ENCODE measurements around the gene NPIPA5.
A peak's percentile ranks its signal among the peaks of the same experiment; 100 is the strongest.
"Not testable (repeated sequence)": the region's sequence is repeated elsewhere in the genome, so short reads cannot be mapped to it uniquely, and the experiment has no call there.

Gene NPIPA5

GRCh38 chr16:15378194-15378593 is at the start of gene NPIPA5:
NPIPA5 (minus strand) TSS chr16:15378294; CDS start chr16:15378294, 0 bp downstream.
- not testable (repeated sequence) for DNase-seq (ENCODE audit: low read depth)

- peak; percentile 33 for DNase-seq (ENCODE audit: low read depth)
Measured at GRCh38 chr16:15427648-15428239, 49.6 kb upstream of the NPIPA5 start.

- DNase-seq (ENCODE audit: low read depth), result no peak
Measured at GRCh38 chr16:15426796-15427195, 48.7 kb upstream of the NPIPA5 start.

- no peak for DNase-seq (ENCODE audit: low read depth)
Measured at GRCh38 chr16:15425861-15426260, 47.8 kb upstream of the NPIPA5 start.

GRCh38 chr16:15422222-15422621 is 44.1 kb upstream of the NPIPA5 start:
- DNase-seq (ENCODE audit: low read depth), result no peak

GRCh38 chr16:15421696-15422095 is 43.6 kb upstream of the NPIPA5 start:
- DNase-seq (ENCODE audit: low read depth), result not testable (repeated sequence)

- no peak for DNase-seq (ENCODE audit: low read depth)
Measured at GRCh38 chr16:15418206-15418605, 40.1 kb upstream of the NPIPA5 start.

- no peak for DNase-seq (ENCODE audit: low read depth)
Measured at GRCh38 chr16:15417197-15417596, 39.1 kb upstream of the NPIPA5 start.

GRCh38 chr16:15415511-15415985 is 37.5 kb upstream of the NPIPA5 start:
- no peak for DNase-seq (ENCODE audit: low read depth)

- not testable (repeated sequence) for DNase-seq (ENCODE audit: low read depth)
Measured at GRCh38 chr16:15409476-15409875, 31.4 kb upstream of the NPIPA5 start.

- DNase-seq (ENCODE audit: low read depth), result not testable (repeated sequence)
Measured at GRCh38 chr16:15407756-15408155, 29.7 kb upstream of the NPIPA5 start.

GRCh38 chr16:15404792-15405191 is 26.7 kb upstream of the NPIPA5 start:
- DNase-seq (ENCODE audit: low read depth), result no peak

GRCh38 chr16:15404091-15404490 is 26.0 kb upstream of the NPIPA5 start:
- DNase-seq (ENCODE audit: low read depth), result not testable (repeated sequence)

- DNase-seq (ENCODE audit: low read depth), result no peak
Measured at GRCh38 chr16:15403392-15403995, 25.4 kb upstream of the NPIPA5 start.

GRCh38 chr16:15401972-15402371 is 23.9 kb upstream of the NPIPA5 start:
- no peak for DNase-seq (ENCODE audit: low read depth)

GRCh38 chr16:15400314-15400713 is 22.2 kb upstream of the NPIPA5 start:
- not testable (repeated sequence) for DNase-seq (ENCODE audit: low read depth)

- DNase-seq (ENCODE audit: low read depth), result no peak
Measured at GRCh38 chr16:15399317-15399716, 21.2 kb upstream of the NPIPA5 start.

GRCh38 chr16:15398618-15399316 is 20.7 kb upstream of the NPIPA5 start:
- DNase-seq (ENCODE audit: low read depth), result no peak

- no peak for DNase-seq (ENCODE audit: low read depth)
Measured at GRCh38 chr16:15396948-15397594, 19.0 kb upstream of the NPIPA5 start.

- DNase-seq (ENCODE audit: low read depth), result not testable (repeated sequence)
Measured at GRCh38 chr16:15396509-15396829, 18.4 kb upstream of the NPIPA5 start.

GRCh38 chr16:15395631-15396508 is 17.8 kb upstream of the NPIPA5 start, which contains the start of gene MPV17L:
MPV17L (plus strand) TSS chr16:15395754; CDS start chr16:15395898, 144 bp downstream.
- DNase-seq (ENCODE audit: low read depth), result not testable (repeated sequence)

GRCh38 chr16:15393025-15393424 is 14.9 kb upstream of the NPIPA5 start:
- DNase-seq (ENCODE audit: low read depth), result not testable (repeated sequence)
